Neuronal stem cell (in vitro differentiated cells): Measurements from ENCODE around the gene RBFOX2.

Experiments used
- DNase-seq: peaks from one replicate; pipeline ENCODE4 v3.0.0-alpha.2; 2013; ENCODE audit warnings: low spot score
- H2AFZ ChIP-seq: one replicate; pipeline ENCODE4 v1.6.1; 2013; ENCODE audit warnings: mild to moderate bottlenecking, low read length, inconsistent platforms
- H2AK5ac ChIP-seq: 2 replicates; pipeline ENCODE4 v1.6.1; 2013; ENCODE audit warnings: low read depth, mild to moderate bottlenecking, inconsistent platforms, low read length, moderate library complexity, mixed read lengths
- H2BK120ac ChIP-seq: 2 replicates; pipeline ENCODE4 v1.6.1; 2013; ENCODE audit warnings: low read depth, mild to moderate bottlenecking, inconsistent platforms, low read length, moderate library complexity, mixed read lengths
- H2BK12ac ChIP-seq: one replicate; pipeline ENCODE4 v1.6.1; 2013; ENCODE audit warnings: low read length, inconsistent platforms
- H2BK15ac ChIP-seq: 2 replicates; pipeline ENCODE4 v1.6.1; 2013; ENCODE audit warnings: mild to moderate bottlenecking, low read length, inconsistent platforms, mixed read lengths
- H2BK5ac ChIP-seq: one replicate; pipeline ENCODE4 v1.6.1; 2013; ENCODE audit warnings: inconsistent platforms, mild to moderate bottlenecking, low read length, moderate library complexity
- H3K14ac ChIP-seq: one replicate; pipeline ENCODE4 v1.6.1; 2013; ENCODE audit warnings: low read length, inconsistent platforms
- H3K18ac ChIP-seq: 2 replicates; pipeline ENCODE4 v1.6.1; 2013; ENCODE audit warnings: low read length, inconsistent platforms
- H3K23ac ChIP-seq: 2 replicates; pipeline ENCODE4 v1.6.1; 2013; ENCODE audit warnings: low read depth, mild to moderate bottlenecking, mixed read lengths, low read length, inconsistent platforms; ENCODE audit not compliant: poor library complexity
- H3K27ac ChIP-seq: replicated peaks from 3 replicates; pipeline ENCODE4 v1.5.1; 2013; ENCODE audit warnings: low read length, inconsistent platforms
- H3K27me3 ChIP-seq, 3 experiments: 2 replicates each; pipeline ENCODE4 v1.6.1; 2013; ENCODE audit warnings: low read length in 3 of 3, mild to moderate bottlenecking in 2 of 3, inconsistent platforms in 1 of 3, low read depth in 1 of 3, mixed read lengths in 1 of 3, moderate library complexity in 1 of 3; ENCODE audit not compliant: control insufficient read depth in 3 of 3, insufficient read depth in 3 of 3
- H3K36me3 ChIP-seq, 2 donors: replicated peaks in 1 of 2; 2 replicates each; pipeline ENCODE4 v1.6.1; 2013; ENCODE audit warnings: low read length in 2 of 2; ENCODE audit not compliant: control insufficient read depth in 2 of 2, insufficient read depth in 2 of 2
- H3K4ac ChIP-seq: 2 replicates; pipeline ENCODE4 v1.6.1; 2013; ENCODE audit warnings: inconsistent platforms, mild to moderate bottlenecking, low read length, moderate library complexity
- H3K4me1 ChIP-seq, 2 donors: 1 replicate in 1 of 2; 2 replicates in 1 of 2; pipeline ENCODE4 v1.6.1; 2013; ENCODE audit warnings: low read length in 2 of 2, low read depth in 1 of 2; ENCODE audit not compliant: control insufficient read depth in 2 of 2, insufficient read depth in 1 of 2
- H3K4me2 ChIP-seq: one replicate; pipeline ENCODE4 v1.6.1; 2013; ENCODE audit warnings: mild to moderate bottlenecking, low read length, inconsistent platforms; ENCODE audit not compliant: insufficient read depth, poor library complexity, severe bottlenecking
- H3K4me3 ChIP-seq, 2 donors: 2 replicates each; pipeline ENCODE4 v1.5.1; 2013; ENCODE audit warnings: low read length in 2 of 2, mild to moderate bottlenecking in 2 of 2, inconsistent platforms in 1 of 2, moderate library complexity in 1 of 2
- H3K79me1 ChIP-seq: one replicate; pipeline ENCODE4 v1.6.1; 2013; ENCODE audit warnings: low read depth, mild to moderate bottlenecking, inconsistent platforms, low read length, moderate library complexity
- H3K9ac ChIP-seq: one replicate; pipeline ENCODE4 v1.6.1; 2013; ENCODE audit warnings: mild to moderate bottlenecking, low read depth, low read length, inconsistent platforms; ENCODE audit not compliant: poor library complexity
- H3K9me3 ChIP-seq, 2 donors: replicated peaks in 1 of 2; 2 replicates each; pipeline versions ENCODE3 to v1.6.1; 2013; ENCODE audit warnings: low read length in 2 of 2, mild to moderate bottlenecking in 2 of 2, inconsistent platforms in 1 of 2, low read depth in 1 of 2, mixed read lengths in 1 of 2, moderate library complexity in 1 of 2; ENCODE audit not compliant: control insufficient read depth in 2 of 2, insufficient read depth in 1 of 2
- H4K8ac ChIP-seq: one replicate; pipeline ENCODE4 v1.6.1; 2013; ENCODE audit warnings: low read depth, mild to moderate bottlenecking, inconsistent platforms, low read length, moderate library complexity
- H4K91ac ChIP-seq: one replicate; pipeline ENCODE4 v1.6.1; 2013; ENCODE audit warnings: low read length, low read depth, mild to moderate bottlenecking, inconsistent platforms; ENCODE audit not compliant: poor library complexity
- WGBS, 2 donors: extraction: QIAGEN DNeasy Blood & Tissue Kit; methylation state at CpG; one replicate each; pipeline ENCODE4 v1.1.7; 2013; ENCODE audit warnings: missing lambda C conversion rate in 2 of 2, mixed read lengths in 1 of 2; ENCODE audit not compliant: insufficient read length in 2 of 2, insufficient replicate concordance in 1 of 2; ENCODE audit errors: extremely low coverage in 2 of 2; 5-methylcytosine and 5-hydroxymethylcytosine counted together

Gene RBFOX2

DNA sequence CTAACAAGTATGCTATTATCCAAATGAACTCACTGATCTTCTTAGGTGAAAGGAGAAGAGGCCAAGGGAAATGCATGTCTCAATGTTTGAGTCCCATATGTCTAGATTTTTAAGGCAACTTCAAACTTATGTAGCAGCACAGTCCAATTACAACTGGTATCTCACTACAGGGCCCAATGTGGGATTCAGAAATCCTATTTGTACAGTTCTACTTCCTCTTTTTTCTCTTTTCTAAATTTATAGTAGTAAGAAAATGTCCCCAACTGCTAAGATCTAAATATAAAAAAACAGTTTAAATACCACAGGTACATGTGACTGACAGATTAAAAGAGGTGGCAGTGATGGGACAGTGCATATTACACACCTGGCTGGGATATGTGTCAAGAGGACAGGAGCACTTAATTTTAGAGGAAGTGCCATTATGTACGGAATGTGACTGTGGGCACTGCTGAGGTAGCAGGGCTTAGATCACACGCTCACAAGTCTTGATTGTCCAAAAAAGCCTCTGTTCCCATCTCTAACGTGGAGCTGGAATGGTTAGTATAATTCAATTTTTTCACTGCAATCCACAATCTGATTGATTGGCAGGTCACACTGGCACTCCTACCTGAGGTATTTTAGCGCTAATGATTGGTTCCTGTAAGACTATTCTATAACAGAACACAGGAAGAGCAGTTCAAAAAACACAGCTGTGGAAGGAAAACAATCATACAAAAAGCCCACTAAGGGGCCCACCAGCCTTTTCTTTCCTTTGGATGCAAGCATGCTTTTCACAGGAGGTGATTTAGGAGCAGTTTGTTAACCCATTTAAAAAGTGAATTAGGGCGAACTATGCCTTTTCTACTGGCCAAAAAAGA lies 276.4 kb downstream of the RBFOX2 start:
- Histone ChIP-seq H4K8ac (no peak overlapping the region), H2AFZ (no peak overlapping the region), H2BK15ac (no peak overlapping the region), H3K27ac (peak overlapping the region; percentile 71), H2AK5ac (no peak overlapping the region), H3K79me1 (no peaks in the 10 kb centered on the region), H3K14ac (no peak overlapping the region), H3K4me3 (no peak overlapping the region), H3K18ac (no peak overlapping the region), H2BK5ac (no peak overlapping the region), H3K9me3 (no peaks in the 10 kb centered on the region), H3K4me1 (peaks cover 7 to 17% of the 10 kb centered on the region in 2 donors), H3K36me3 (peaks cover 0 to 71% of the 10 kb centered on the region in 2 donors), H2BK12ac (no peak overlapping the region), H2BK120ac (no peak overlapping the region), H3K4me2 (no peak overlapping the region), H3K4ac (no peak overlapping the region), H3K23ac (no peak overlapping the region), H3K27me3 (no peaks in the 10 kb centered on the region), H3K9ac (no peak overlapping the region), H4K91ac (no peak overlapping the region)
- peak; percentile 48 for DNase-seq
- WGBS, 2 donors: no CpG with 5 or more reads among the region's 5 CpGs

DNA sequence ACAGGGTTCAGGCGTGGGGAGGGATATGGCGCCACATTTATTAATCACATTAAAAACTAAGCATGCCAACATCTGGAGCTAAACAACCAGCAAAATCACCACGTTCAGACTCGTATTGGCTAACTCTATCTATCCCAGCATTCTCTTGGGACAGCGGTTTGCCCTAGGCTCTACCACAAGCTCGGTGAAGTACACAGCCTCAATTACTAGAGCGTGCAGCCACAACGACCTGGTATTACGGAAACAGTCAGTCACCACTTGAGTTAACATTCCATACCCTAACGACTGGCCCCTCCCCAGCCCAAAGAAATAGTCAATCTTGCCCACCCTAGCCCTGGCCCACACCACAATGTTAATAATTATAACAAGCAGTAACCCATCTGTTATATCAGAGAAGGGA lies 278.8 kb downstream of the RBFOX2 start:
- no peak overlapping the region for H3K4me3 ChIP-seq
- no peak for DNase-seq
- H3K36me3 ChIP-seq: peaks cover 4 to 71% of the 10 kb centered on the region in 2 donors
- H2BK120ac ChIP-seq: no peak overlapping the region
- H3K9ac ChIP-seq: no peak overlapping the region
- WGBS, 2 donors: no CpG with 5 or more reads among the region's 10 CpGs
- no peak overlapping the region for H2AFZ ChIP-seq
- peak overlapping the region; percentile 62 for H3K18ac ChIP-seq
- H3K9me3 ChIP-seq: no peaks in the 10 kb centered on the region
- H2BK5ac ChIP-seq: no peak overlapping the region
- no peaks in the 10 kb centered on the region for H3K27me3 ChIP-seq
- H3K4me2 ChIP-seq: no peak overlapping the region
- H4K91ac ChIP-seq: no peak overlapping the region
- H2BK15ac ChIP-seq: no peak overlapping the region
- H3K79me1 ChIP-seq: no peaks in the 10 kb centered on the region
- peaks cover 7 to 17% of the 10 kb centered on the region in 2 donors for H3K4me1 ChIP-seq
- H3K23ac ChIP-seq: no peak overlapping the region
- H3K14ac ChIP-seq: no peak overlapping the region
- H2BK12ac ChIP-seq: no peak overlapping the region
- no peak overlapping the region for H2AK5ac ChIP-seq
- no peak overlapping the region for H4K8ac ChIP-seq
- no peak overlapping the region for H3K27ac ChIP-seq
- H3K4ac ChIP-seq: no peak overlapping the region

DNA sequence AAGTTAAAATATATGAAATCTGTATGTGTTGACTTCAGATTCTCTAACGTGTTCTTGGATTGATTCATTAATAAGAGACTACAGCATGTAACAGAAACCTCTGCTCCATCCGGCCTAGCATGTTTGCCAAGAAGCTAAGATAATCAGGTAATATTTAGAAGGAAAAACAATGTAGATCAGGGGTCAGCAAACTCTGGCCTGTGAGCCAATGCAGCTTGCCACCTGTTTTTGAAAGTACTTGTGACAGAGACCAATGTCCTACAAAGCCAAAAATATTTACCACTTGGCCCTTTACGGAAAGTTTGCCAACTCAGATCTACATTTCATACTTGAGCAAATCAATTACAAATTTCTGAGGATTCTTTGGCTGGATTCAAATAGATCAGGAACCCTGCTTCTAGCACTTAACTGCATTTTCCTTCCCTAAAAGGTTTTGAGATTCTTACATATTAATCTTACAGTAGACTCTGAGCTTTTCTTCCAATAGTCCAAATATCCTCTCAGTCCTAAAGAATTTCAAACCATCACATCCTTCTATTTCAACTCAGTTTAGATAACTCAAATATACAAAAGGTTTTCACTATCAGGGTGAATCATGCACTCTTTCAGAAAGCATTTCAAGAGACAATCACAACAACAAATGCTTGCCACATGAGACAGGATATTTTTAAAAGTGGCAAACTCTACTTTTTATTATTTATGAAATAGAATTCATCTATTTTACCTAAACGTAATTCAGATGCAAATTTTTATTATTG lies 281.5 kb downstream of the RBFOX2 start:
- no peak overlapping the region for H4K8ac ChIP-seq
- H2BK12ac ChIP-seq: no peak overlapping the region
- H3K9me3 ChIP-seq: no peaks in the 10 kb centered on the region
- H2BK5ac ChIP-seq: no peak overlapping the region
- no peak overlapping the region for H3K14ac ChIP-seq
- no CpG with 5 or more reads among the region's 4 CpGs for whole genome bisulfite sequencing, 2 donors
- H3K4me2 ChIP-seq: no peak overlapping the region
- peaks cover 12 to 89% of the 10 kb centered on the region in 2 donors for H3K36me3 ChIP-seq
- H3K27me3 ChIP-seq: no peaks in the 10 kb centered on the region
- H3K9ac ChIP-seq: no peak overlapping the region
- no peak overlapping the region for H3K27ac ChIP-seq
- no peak overlapping the region for H2BK15ac ChIP-seq
- no peak overlapping the region for H3K18ac ChIP-seq
- H4K91ac ChIP-seq: no peak overlapping the region
- no peaks in the 10 kb centered on the region for H3K79me1 ChIP-seq
- no peak overlapping the region for H2BK120ac ChIP-seq
- no peak overlapping the region for H3K23ac ChIP-seq
- no peak overlapping the region for H3K4ac ChIP-seq
- no peak for DNase-seq
- H3K4me3 ChIP-seq: no peak overlapping the region
- peaks cover 0 to 17% of the 10 kb centered on the region in 2 donors for H3K4me1 ChIP-seq
- no peak overlapping the region for H2AFZ ChIP-seq
- no peak overlapping the region for H2AK5ac ChIP-seq

DNA sequence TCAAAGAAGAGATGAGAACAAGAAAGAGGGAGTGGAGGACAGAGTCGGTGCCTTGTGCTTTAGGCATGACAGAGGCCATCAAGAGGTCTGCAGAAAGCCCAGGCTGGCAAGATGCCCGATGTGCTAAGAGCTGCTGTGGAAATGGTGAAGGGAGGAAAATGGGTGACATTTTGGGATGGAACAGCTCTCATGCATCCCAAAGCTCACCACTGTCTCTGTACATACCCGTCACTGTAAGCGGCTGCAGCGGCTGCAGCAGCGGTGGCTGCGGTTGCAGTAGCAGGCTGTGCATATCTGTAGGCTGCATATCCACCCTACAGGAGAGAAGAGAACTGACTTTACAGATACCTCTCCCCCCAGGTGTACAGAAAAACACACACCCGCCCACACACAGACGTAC lies 282.4 kb downstream of the RBFOX2 start:
- H2BK5ac ChIP-seq: no peak overlapping the region
- WGBS, 2 donors: no CpG with 5 or more reads among the region's 9 CpGs
- H4K91ac ChIP-seq: no peak overlapping the region
- H3K4me2 ChIP-seq: no peak overlapping the region
- no peak overlapping the region for H2BK15ac ChIP-seq
- H2AK5ac ChIP-seq: no peak overlapping the region
- no peak overlapping the region for H3K4ac ChIP-seq
- no peaks in the 10 kb centered on the region for H3K27me3 ChIP-seq
- no peaks in the 10 kb centered on the region for H3K79me1 ChIP-seq
- DNase-seq: no peak
- H2AFZ ChIP-seq: no peak overlapping the region
- no peak overlapping the region for H3K18ac ChIP-seq
- H3K36me3 ChIP-seq: peaks cover 12 to 89% of the 10 kb centered on the region in 2 donors
- no peak overlapping the region for H3K23ac ChIP-seq
- peaks cover 0 to 12% of the 10 kb centered on the region in 2 donors for H3K4me1 ChIP-seq
- H2BK12ac ChIP-seq: no peak overlapping the region
- no peak overlapping the region for H3K9ac ChIP-seq
- no peaks in the 10 kb centered on the region for H3K9me3 ChIP-seq
- H4K8ac ChIP-seq: no peak overlapping the region
- H3K14ac ChIP-seq: no peak overlapping the region
- no peak overlapping the region for H3K4me3 ChIP-seq
- H3K27ac ChIP-seq: no peak overlapping the region
- H2BK120ac ChIP-seq: no peak overlapping the region
